Activated CD8-positive, alpha-beta memory T cell treated with anti-CD3 and anti-CD28 coated beads for 1 hour (primary cell): ENCODE measurements around the gene VAX1.
"Not testable (repeated sequence)": the region's sequence is repeated elsewhere in the genome, so short reads cannot be mapped to it uniquely, and the experiment has no call there.

Experiments
- DNase-seq, 2 donors: peaks; one replicate each; pipeline ENCODE4 v3.0.0-alpha.2; 2020; ENCODE audit warnings: low read depth in 1 of 2; ENCODE audit errors: extremely low read depth in 1 of 2

Gene VAX1

GRCh38 chr10:117137911-117138642 is at the start of gene VAX1:
VAX1 (minus strand) TSS chr10:117138270; CDS start chr10:117138056, 214 bp downstream.
- no peak for DNase-seq

- DNase-seq: no peak
Observed at GRCh38 chr10:117186832-117187615, 49.0 kb upstream of the VAX1 start.

GRCh38 chr10:117185817-117186216 is 47.7 kb upstream of the VAX1 start:
- not testable (repeated sequence) for DNase-seq

- DNase-seq: no peak
Observed at GRCh38 chr10:117184821-117185220, 46.8 kb upstream of the VAX1 start.

GRCh38 chr10:117184296-117184695 is 46.2 kb upstream of the VAX1 start:
- no peak for DNase-seq

GRCh38 chr10:117178190-117178589 is 40.1 kb upstream of the VAX1 start:
- no peak for DNase-seq

GRCh38 chr10:117175901-117176534 is 37.9 kb upstream of the VAX1 start:
- DNase-seq: peak; percentile 38 to 57

- DNase-seq: no peak
Observed at GRCh38 chr10:117175215-117175900, 37.3 kb upstream of the VAX1 start.

GRCh38 chr10:117174439-117175214 is 36.6 kb upstream of the VAX1 start:
- DNase-seq: peak; percentile 54 to 63

GRCh38 chr10:117170244-117170643 is 32.2 kb upstream of the VAX1 start:
- no peak for DNase-seq

GRCh38 chr10:117169480-117169879 is 31.4 kb upstream of the VAX1 start:
- no peak for DNase-seq

- no peak for DNase-seq
Observed at GRCh38 chr10:117168729-117169128, 30.7 kb upstream of the VAX1 start.

- peak in 1 of 2 donors; percentile 46 for DNase-seq
Observed at GRCh38 chr10:117167789-117168674, 30.0 kb upstream of the VAX1 start.

GRCh38 chr10:117167346-117167788 is 29.3 kb upstream of the VAX1 start:
- DNase-seq: no peak

- no peak for DNase-seq
Observed at GRCh38 chr10:117166418-117167345, 28.6 kb upstream of the VAX1 start.

GRCh38 chr10:117165538-117166417 is 27.7 kb upstream of the VAX1 start:
- DNase-seq: no peak
